ENCODE data around the gene THEM5.

The THEM5 gene

DNA sequence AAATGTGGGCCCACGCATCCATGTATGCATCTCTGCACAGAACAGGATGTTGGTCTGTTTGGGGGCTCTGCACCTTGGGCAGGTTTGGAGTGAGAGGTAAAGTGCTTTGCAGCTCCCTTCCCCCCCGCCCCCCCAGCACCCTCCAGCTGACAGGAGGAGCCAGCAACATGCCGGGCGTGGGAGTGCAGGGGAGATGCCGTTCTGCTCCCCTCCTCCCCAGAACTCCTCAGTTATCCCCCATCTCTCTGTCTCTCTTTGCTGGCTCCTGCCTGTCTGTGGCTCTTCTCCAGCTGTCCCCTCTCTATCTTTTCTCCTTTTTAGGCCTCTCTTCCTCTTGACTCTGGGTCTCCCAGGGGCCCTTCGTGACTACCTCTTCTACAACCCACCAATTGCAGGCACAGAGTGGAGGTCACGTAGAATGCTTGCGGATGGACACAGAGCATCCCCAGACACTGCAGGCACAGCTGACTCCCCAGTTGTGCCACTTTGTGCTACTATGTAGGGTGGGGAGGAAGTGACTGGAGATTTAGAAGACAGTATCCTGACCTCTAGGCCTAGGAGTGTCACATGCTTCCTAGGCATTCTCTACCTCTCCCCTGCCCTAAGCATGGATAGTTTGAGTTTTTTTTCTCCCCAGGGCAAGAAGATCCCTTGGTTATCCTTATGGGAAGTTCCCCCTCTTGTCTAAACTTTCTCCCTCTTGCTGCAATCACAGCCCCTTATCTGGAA lies 20.2 kb downstream of the THEM5 start:
- Histone ChIP-seq H3K4ac (ENCODE audit: low read depth, low read length) (no peak overlapping the region), H3K79me2 (ENCODE audit: control insufficient read depth, insufficient read depth, low read length) (no peaks in the 10 kb centered on the region), H3K9ac (ENCODE audit: low read length) (no peak overlapping the region), H2AK5ac (ENCODE audit: low read length) (no peak overlapping the region), H3K36me3 (ENCODE audit: control insufficient read depth, insufficient read depth, low read length) (no peaks in the 10 kb centered on the region), H2BK5ac (ENCODE audit: low read length) (no peak overlapping the region), H2BK120ac (ENCODE audit: low read depth, low read length) (no peak overlapping the region), H3K4me1 (ENCODE audit: control insufficient read depth, low read depth, low read length) (peaks cover 19% of the 10 kb centered on the region), H4K8ac (ENCODE audit: low read depth, low read length) (no peak overlapping the region), H3K4me2 (ENCODE audit: low read length) (no peak overlapping the region), H4K5ac (ENCODE audit: low read length) (no peak overlapping the region), H3K27ac (ENCODE audit: low read depth, low read length) (no peak overlapping the region), H3K23ac (ENCODE audit: low read length) (no peak overlapping the region), H2BK15ac (replicated peaks; ENCODE audit: low read depth) (no peak overlapping the region), H3K27me3 (ENCODE audit: insufficient read depth, low read length, poor library complexity) (no peaks in the 10 kb centered on the region), H3K4me3 (ENCODE audit: low read length) (no peak overlapping the region), H3K18ac (ENCODE audit: low read length) (no peak overlapping the region), H3K79me1 (ENCODE audit: low read length) (no peaks in the 10 kb centered on the region), H3K56ac (ENCODE audit: low read length) (no peak overlapping the region)
- DNase-seq = no peak
- no CpG with 5 or more reads among the region's 8 CpGs for WGBS (ENCODE audit: extremely low coverage, insufficient coverage, low lambda C conversion rate)

DNA sequence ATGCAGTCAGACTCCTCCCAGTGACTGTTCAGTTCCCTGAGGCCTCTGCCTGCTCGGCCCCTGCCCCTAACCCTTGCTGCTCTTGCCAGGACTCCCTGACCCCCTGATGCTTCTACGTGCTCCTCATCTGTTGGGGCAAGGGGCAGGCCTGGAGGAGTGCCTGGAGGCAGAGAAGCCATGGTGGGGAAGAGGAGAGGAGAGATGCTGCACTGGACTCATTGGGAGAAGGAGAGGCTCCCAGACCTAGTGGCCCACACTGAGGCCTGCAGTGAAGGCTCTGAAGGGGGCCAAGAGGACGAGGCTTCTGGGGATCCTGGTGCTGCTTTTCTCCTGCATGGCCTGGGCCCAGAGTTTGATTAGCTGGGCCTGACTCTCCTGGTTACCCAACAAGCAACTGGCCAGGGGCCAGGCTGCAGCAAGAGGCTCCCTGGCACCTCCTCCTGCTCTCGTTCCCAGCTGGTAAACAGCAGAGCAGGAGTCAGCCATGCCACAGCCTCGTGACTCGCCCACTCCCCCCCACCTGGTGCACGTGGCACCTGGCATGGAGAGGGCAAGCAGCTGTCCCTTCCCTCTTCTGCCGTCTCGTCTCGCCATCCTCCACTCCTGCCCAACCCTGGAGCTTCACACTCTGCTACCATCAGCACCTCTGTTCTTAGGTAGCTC lies 21.1 kb downstream of the THEM5 start:
- no peaks in the 10 kb centered on the region for H3K79me2 ChIP-seq (ENCODE audit: control insufficient read depth, insufficient read depth, low read length)
- no peak overlapping the region for H3K4me2 ChIP-seq (ENCODE audit: low read length)
- no peaks in the 10 kb centered on the region for H3K27me3 ChIP-seq (ENCODE audit: insufficient read depth, low read length, poor library complexity)
- H3K9ac ChIP-seq (ENCODE audit: low read length) = no peak overlapping the region
- no peak overlapping the region for H3K23ac ChIP-seq (ENCODE audit: low read length)
- no peak overlapping the region for H3K56ac ChIP-seq (ENCODE audit: low read length)
- no peak overlapping the region for H2BK5ac ChIP-seq (ENCODE audit: low read length)
- no peak overlapping the region for H3K18ac ChIP-seq (ENCODE audit: low read length)
- H3K36me3 ChIP-seq (ENCODE audit: control insufficient read depth, insufficient read depth, low read length) = no peaks in the 10 kb centered on the region
- no CpG with 5 or more reads among the region's 10 CpGs for WGBS (ENCODE audit: extremely low coverage, insufficient coverage, low lambda C conversion rate)
- no peak for DNase-seq
- no peak overlapping the region for H3K4ac ChIP-seq (ENCODE audit: low read depth, low read length)
- no peak overlapping the region for H4K8ac ChIP-seq (ENCODE audit: low read depth, low read length)
- H3K27ac ChIP-seq (ENCODE audit: low read depth, low read length) = no peak overlapping the region
- H2AK5ac ChIP-seq (ENCODE audit: low read length) = no peak overlapping the region
- no peak overlapping the region for H3K4me3 ChIP-seq (ENCODE audit: low read length)
- peaks cover 23% of the 10 kb centered on the region for H3K4me1 ChIP-seq (ENCODE audit: control insufficient read depth, low read depth, low read length)
- no peak overlapping the region for H4K5ac ChIP-seq (ENCODE audit: low read length)
- no peaks in the 10 kb centered on the region for H3K79me1 ChIP-seq (ENCODE audit: low read length)
- H2BK120ac ChIP-seq (ENCODE audit: low read depth, low read length) = no peak overlapping the region
- H2BK15ac ChIP-seq (replicated peaks; ENCODE audit: low read depth) = no peak overlapping the region

DNA sequence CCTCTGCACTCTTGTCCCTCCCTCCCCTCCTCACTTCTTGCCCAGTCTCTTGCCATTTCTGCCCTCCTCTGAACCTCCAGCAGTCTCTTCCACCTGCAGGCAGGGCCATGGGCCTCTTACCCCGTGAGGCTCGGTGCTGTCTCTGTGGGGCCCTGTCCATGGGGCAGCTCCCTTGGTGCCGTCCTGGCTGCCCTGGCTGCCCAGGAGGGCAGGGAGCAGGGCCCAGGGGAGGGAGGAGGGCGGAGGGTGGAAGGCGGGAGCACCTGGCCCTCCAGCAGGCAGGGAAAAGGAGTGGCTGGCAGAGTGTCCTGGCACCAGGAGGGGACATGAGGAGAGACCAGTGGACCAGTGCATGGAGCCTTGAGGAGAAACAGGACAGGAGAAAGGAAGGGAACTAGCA lies 21.9 kb downstream of the THEM5 start, which contains the start of gene RORC:
RORC (minus strand) TSS at position 198 of the 400 bp plus-strand sequence; CDS start at position 160, 38 bp downstream.
- Histone ChIP-seq H3K4me1 (ENCODE audit: control insufficient read depth, low read depth, low read length) (peaks cover 23% of the 10 kb centered on the region), H4K8ac (ENCODE audit: low read depth, low read length) (no peak within 1 kb of the TSS), H2BK120ac (ENCODE audit: low read depth, low read length) (no peak within 1 kb of the TSS), H3K27me3 (ENCODE audit: insufficient read depth, low read length, poor library complexity) (no peaks in the 10 kb centered on the region), H3K4me3 (ENCODE audit: low read length) (no peak within 1 kb of the TSS), H3K4me2 (ENCODE audit: low read length) (no peak within 1 kb of the TSS), H3K4ac (ENCODE audit: low read depth, low read length) (no peak within 1 kb of the TSS), H3K79me2 (ENCODE audit: control insufficient read depth, insufficient read depth, low read length) (no peaks in the 10 kb centered on the region), H2AK5ac (ENCODE audit: low read length) (peak within 1 kb of the TSS; percentile 62), H3K18ac (ENCODE audit: low read length) (no peak within 1 kb of the TSS), H3K79me1 (ENCODE audit: low read length) (no peaks in the 10 kb centered on the region), H2BK5ac (ENCODE audit: low read length) (peak within 1 kb of the TSS; percentile 81), H4K5ac (ENCODE audit: low read length) (no peak within 1 kb of the TSS), H3K36me3 (ENCODE audit: control insufficient read depth, insufficient read depth, low read length) (no peaks in the 10 kb centered on the region), H3K27ac (ENCODE audit: low read depth, low read length) (no peak within 1 kb of the TSS), H3K56ac (ENCODE audit: low read length) (peak within 1 kb of the TSS; percentile 45), H3K23ac (ENCODE audit: low read length) (peak within 1 kb of the TSS; percentile 48), H3K9ac (ENCODE audit: low read length) (peak within 1 kb of the TSS; percentile 51), H2BK15ac (replicated peaks; ENCODE audit: low read depth) (no peak within 1 kb of the TSS)
- no CpG with 5 or more reads among the region's 5 CpGs for WGBS (ENCODE audit: extremely low coverage, insufficient coverage, low lambda C conversion rate)
- no peak for DNase-seq

DNA sequence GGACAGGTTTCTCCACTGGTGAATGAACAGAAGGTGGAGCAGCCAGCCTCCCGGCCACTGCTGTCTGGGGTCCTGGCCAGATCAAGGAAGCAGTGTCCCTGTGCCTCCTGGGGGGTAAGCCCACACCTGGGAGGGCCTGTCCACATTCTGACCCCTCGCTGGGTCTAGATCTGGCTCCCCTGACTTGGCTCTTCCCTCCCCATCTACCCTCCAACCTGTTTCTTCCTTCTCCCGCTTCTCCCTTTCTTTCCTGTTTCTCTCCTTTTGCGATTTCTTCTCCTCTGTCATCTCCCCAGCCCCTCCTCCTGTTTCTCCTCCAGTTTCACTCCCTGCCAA lies 22.3 kb downstream of the THEM5 start:
- Histone ChIP-seq H4K8ac (ENCODE audit: low read depth, low read length) (no peak overlapping the region), H2BK5ac (ENCODE audit: low read length) (no peak overlapping the region), H2AK5ac (ENCODE audit: low read length) (peak overlapping the region; percentile 62), H3K27ac (ENCODE audit: low read depth, low read length) (no peak overlapping the region), H2BK15ac (replicated peaks; ENCODE audit: low read depth) (no peak overlapping the region), H3K36me3 (ENCODE audit: control insufficient read depth, insufficient read depth, low read length) (no peaks in the 10 kb centered on the region), H3K56ac (ENCODE audit: low read length) (peak overlapping the region; percentile 45), H3K79me1 (ENCODE audit: low read length) (no peaks in the 10 kb centered on the region), H3K4ac (ENCODE audit: low read depth, low read length) (no peak overlapping the region), H3K4me3 (ENCODE audit: low read length) (no peak overlapping the region), H3K79me2 (ENCODE audit: control insufficient read depth, insufficient read depth, low read length) (no peaks in the 10 kb centered on the region), H4K5ac (ENCODE audit: low read length) (no peak overlapping the region), H3K4me2 (ENCODE audit: low read length) (no peak overlapping the region), H3K23ac (ENCODE audit: low read length) (peak overlapping the region; percentile 48), H3K27me3 (ENCODE audit: insufficient read depth, low read length, poor library complexity) (no peaks in the 10 kb centered on the region), H3K4me1 (ENCODE audit: control insufficient read depth, low read depth, low read length) (peaks cover 25% of the 10 kb centered on the region), H2BK120ac (ENCODE audit: low read depth, low read length) (no peak overlapping the region), H3K9ac (ENCODE audit: low read length) (peak overlapping the region; percentile 51), H3K18ac (ENCODE audit: low read length) (no peak overlapping the region)
- no CpG with 5 or more reads among the region's 4 CpGs for WGBS (ENCODE audit: extremely low coverage, insufficient coverage, low lambda C conversion rate)
- DNase-seq = no peak

DNA sequence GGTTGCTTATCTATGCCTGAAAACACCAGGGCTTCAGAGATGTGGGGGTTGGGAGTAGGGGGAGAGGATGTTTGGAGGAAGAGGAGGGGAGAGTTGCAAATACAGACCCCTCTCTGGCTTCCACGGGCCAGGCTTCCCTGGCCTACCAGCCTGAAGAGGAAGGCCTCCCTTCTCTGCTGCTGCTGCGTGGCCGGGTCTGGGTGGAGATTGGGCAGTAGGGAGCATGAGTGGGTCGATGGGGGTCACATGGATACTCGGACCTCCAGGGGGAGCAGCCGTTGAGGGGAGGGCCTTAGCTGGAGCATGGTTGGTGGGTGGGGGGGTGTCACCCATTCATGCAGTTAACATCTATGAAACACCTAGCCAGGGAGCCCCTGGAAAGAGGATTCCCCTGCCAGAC lies 23.5 kb downstream of the THEM5 start:
- no peaks in the 10 kb centered on the region for H3K36me3 ChIP-seq (ENCODE audit: control insufficient read depth, insufficient read depth, low read length)
- H3K4ac ChIP-seq (ENCODE audit: low read depth, low read length) = no peak overlapping the region
- no peak overlapping the region for H4K8ac ChIP-seq (ENCODE audit: low read depth, low read length)
- H3K4me2 ChIP-seq (ENCODE audit: low read length) = no peak overlapping the region
- peak overlapping the region; percentile 34 for H3K27ac ChIP-seq (ENCODE audit: low read depth, low read length)
- H3K79me1 ChIP-seq (ENCODE audit: low read length) = no peaks in the 10 kb centered on the region
- H3K79me2 ChIP-seq (ENCODE audit: control insufficient read depth, insufficient read depth, low read length) = no peaks in the 10 kb centered on the region
- H3K23ac ChIP-seq (ENCODE audit: low read length) = no peak overlapping the region
- no peak overlapping the region for H2BK120ac ChIP-seq (ENCODE audit: low read depth, low read length)
- H3K27me3 ChIP-seq (ENCODE audit: insufficient read depth, low read length, poor library complexity) = no peaks in the 10 kb centered on the region
- H4K5ac ChIP-seq (ENCODE audit: low read length) = no peak overlapping the region
- H2BK5ac ChIP-seq (ENCODE audit: low read length) = peak overlapping the region; percentile 12
- peak overlapping the region; percentile 48 for H2AK5ac ChIP-seq (ENCODE audit: low read length)
- H3K56ac ChIP-seq (ENCODE audit: low read length) = peak overlapping the region; percentile 75
- no peak overlapping the region for H3K4me3 ChIP-seq (ENCODE audit: low read length)
- no peak overlapping the region for H3K18ac ChIP-seq (ENCODE audit: low read length)
- H3K4me1 ChIP-seq (ENCODE audit: control insufficient read depth, low read depth, low read length) = peaks cover 32% of the 10 kb centered on the region
- H3K9ac ChIP-seq (ENCODE audit: low read length) = peak overlapping the region; percentile 42
- no CpG with 5 or more reads among the region's 6 CpGs for WGBS (ENCODE audit: extremely low coverage, insufficient coverage, low lambda C conversion rate)
- no peak overlapping the region for H2BK15ac ChIP-seq (replicated peaks; ENCODE audit: low read depth)
- peak; percentile 19 for DNase-seq

All from mesendoderm (in vitro differentiated cells).